Measurements from ENCODE around the gene ALDH1L2. TPM values are rescaled to one million over a fixed set of nuclear protein-coding genes. Genes with fewer than 3 reads are reported as not detected.

The ALDH1L2 gene
- total RNA-seq, 1 experiment from 2014 or later, result 1.9 TPM

- H3K27me3 Mint-ChIP-seq (ENCODE audit: low read depth), result no peaks in the 10 kb centered on the region
- Histone ChIP-seq H3K79me2 (ENCODE audit: insufficient read depth, low read length) (no peaks in the 10 kb centered on the region), H3K56ac (ENCODE audit: insufficient read length, low read depth, low read length) (no peak overlapping the region), H3K23ac (ENCODE audit: insufficient read length, low read depth, low read length) (no peak overlapping the region), H3K9ac (ENCODE audit: extremely low read depth, insufficient read length, low read length) (no peak overlapping the region), H3K4ac (ENCODE audit: low read depth, low read length) (no peak overlapping the region), H3K27me3 (ENCODE audit: insufficient read depth, low read length) (no peaks in the 10 kb centered on the region), H2BK20ac (ENCODE audit: low read depth, low read length, poor library complexity, severe bottlenecking) (no peak overlapping the region), H2BK5ac (ENCODE audit: insufficient read length, low read length) (no peak overlapping the region), H3T11ph (ENCODE audit: low read length) (no peak overlapping the region), H2AFZ (ENCODE audit: low read length) (no peak overlapping the region), H4K91ac (ENCODE audit: insufficient read length, low read depth, low read length) (no peak overlapping the region), H3K14ac (ENCODE audit: insufficient read depth, low read length) (no peak overlapping the region), H2AK5ac (ENCODE audit: insufficient read length, low read length) (no peak overlapping the region), H4K8ac (replicated peaks; ENCODE audit: insufficient read length, low read depth, low read length) (no peak overlapping the region), H2BK120ac (ENCODE audit: low read depth, low read length, poor library complexity, severe bottlenecking) (no peak overlapping the region), H2BK15ac (ENCODE audit: low read depth, low read length) (no peak overlapping the region), H4K5ac (ENCODE audit: insufficient read length, low read depth, low read length) (no peak overlapping the region), H2BK12ac (ENCODE audit: insufficient read length, low read depth, low read length) (no peak overlapping the region), H3K27ac (ENCODE audit: insufficient read length, low read depth, low read length) (no peak overlapping the region), H3K18ac (ENCODE audit: insufficient read length, low read depth, low read length) (no peak overlapping the region), H3K9me3 (ENCODE audit: control insufficient read depth, low read depth, low read length) (no peaks in the 10 kb centered on the region), H3K79me1 (ENCODE audit: insufficient read depth, low read depth, low read length, poor library complexity, severe bottlenecking) (no peaks in the 10 kb centered on the region), H3K23me2 (ENCODE audit: insufficient read length, low read depth, low read length, poor library complexity, severe bottlenecking) (no peaks in the 10 kb centered on the region), H4K20me1 (ENCODE audit: control insufficient read depth, insufficient read depth, insufficient read length) (no peaks in the 10 kb centered on the region), H3K4me2 (ENCODE audit: insufficient read depth, insufficient read length, low read length) (no peak overlapping the region), H3K4me1 (ENCODE audit: insufficient read depth, low read length) (no peaks in the 10 kb centered on the region)
- no peak overlapping the region for H3K27ac Mint-ChIP-seq
- H3K4me1 Mint-ChIP-seq, result no peaks in the 10 kb centered on the region
- no peaks in the 10 kb centered on the region; a peak in 1 of 7 replicates for H3K36me3 Mint-ChIP-seq (ENCODE audit: insufficient read depth in 1 of 3, low read depth in 3 of 3)
- H3K4me3 Mint-ChIP-seq, result no peak overlapping the region
- no peak for DNase-seq
- no peaks in the 10 kb centered on the region for H3K9me3 Mint-ChIP-seq
- no peak for TF ChIP-seq CTCF (conservative IDR thresholded peaks at IDR 0.05)
- WGBS (ENCODE audit: extremely low coverage, insufficient read length, low lambda C conversion rate), result no CpG with 5 or more reads among the region's 4 CpGs
Observed at GRCh38 chr12:105026411-105026810, 57.8 kb downstream of the ALDH1L2 start.

All from H9 (cell line).